ENCODE measurements around the gene CASKIN2. TPM values are rescaled to one million over a fixed set of nuclear protein-coding genes. Genes with fewer than 3 reads are reported as not detected.
A peak's percentile ranks its signal among the peaks of the same experiment; 100 is the strongest.

The CASKIN2 gene
- total and polyA plus RNA-seq, 9 donors: 11.4 to 27.9 (median 23.8) TPM

GRCh38 chr17:75498726-75499213 lies 16.6 kb downstream of the CASKIN2 start:
- peaks cover 35% of the 10 kb centered on the region for H3K4me1 ChIP-seq (ENCODE audit: control insufficient read depth, insufficient read depth, low read length)
- no peaks in the 10 kb centered on the region for H3K27me3 ChIP-seq (ENCODE audit: control insufficient read depth, insufficient read depth, low read length)
- WGBS (ENCODE audit: insufficient coverage): 54% methylated on average over 16 of the region's 16 CpGs
- no peak for DNase-seq
- H3K9me3 ChIP-seq (replicated peaks; ENCODE audit: control insufficient read depth, low read depth, low read length): no peaks in the 10 kb centered on the region
- H3K27ac ChIP-seq (ENCODE audit: low read length): peak overlapping the region; percentile 13
- H3K4me3 ChIP-seq (ENCODE audit: low read length): no peak overlapping the region
- peaks cover 96% of the 10 kb centered on the region for H3K36me3 ChIP-seq (ENCODE audit: control insufficient read depth, insufficient read depth, low read length)

GRCh38 chr17:75498039-75498725 lies 17.2 kb downstream of the CASKIN2 start:
- no peak for DNase-seq
- Histone ChIP-seq H3K27me3 (ENCODE audit: control insufficient read depth, insufficient read depth, low read length) (no peaks in the 10 kb centered on the region), H3K27ac (ENCODE audit: low read length) (peak overlapping the region; percentile 42), H3K9me3 (replicated peaks; ENCODE audit: control insufficient read depth, low read depth, low read length) (no peaks in the 10 kb centered on the region), H3K4me1 (ENCODE audit: control insufficient read depth, insufficient read depth, low read length) (peaks cover 35% of the 10 kb centered on the region), H3K36me3 (ENCODE audit: control insufficient read depth, insufficient read depth, low read length) (peaks cover 96% of the 10 kb centered on the region), H3K4me3 (ENCODE audit: low read length) (no peak overlapping the region)
- WGBS (ENCODE audit: insufficient coverage): 78% methylated on average over 14 of the region's 21 CpGs

DNA sequence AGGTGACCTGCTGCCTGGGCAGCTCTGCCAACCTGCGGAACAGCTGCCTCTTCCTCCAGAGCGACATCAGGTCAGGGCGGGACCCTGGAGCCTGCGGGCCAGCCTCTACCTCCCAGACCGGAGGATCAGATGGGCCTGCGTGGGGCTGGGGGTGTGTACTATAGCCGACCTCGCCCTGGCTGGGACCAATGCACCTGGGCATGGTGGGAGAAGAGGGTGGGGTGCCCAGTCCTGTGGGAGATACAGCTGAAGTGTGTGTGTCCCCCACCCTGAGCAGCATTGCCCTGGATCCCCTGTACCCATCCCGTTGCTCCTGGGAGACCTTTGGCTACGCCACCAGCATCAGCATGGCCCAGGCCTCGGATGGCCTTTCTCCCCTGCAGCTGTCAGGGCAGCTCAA lies 19.3 kb downstream of the CASKIN2 start:
- Histone ChIP-seq H3K27me3 (ENCODE audit: control insufficient read depth, insufficient read depth, low read length) (no peaks in the 10 kb centered on the region), H3K4me3 (ENCODE audit: low read length) (no peak overlapping the region), H3K4me1 (ENCODE audit: control insufficient read depth, insufficient read depth, low read length) (peaks cover 27% of the 10 kb centered on the region), H3K36me3 (ENCODE audit: control insufficient read depth, insufficient read depth, low read length) (peaks cover 96% of the 10 kb centered on the region), H3K27ac (ENCODE audit: low read length) (no peak overlapping the region), H3K9me3 (replicated peaks; ENCODE audit: control insufficient read depth, low read depth, low read length) (no peaks in the 10 kb centered on the region)
- WGBS (ENCODE audit: insufficient coverage): 87% methylated on average over 9 of the region's 11 CpGs
- DNase-seq: no peak

DNA sequence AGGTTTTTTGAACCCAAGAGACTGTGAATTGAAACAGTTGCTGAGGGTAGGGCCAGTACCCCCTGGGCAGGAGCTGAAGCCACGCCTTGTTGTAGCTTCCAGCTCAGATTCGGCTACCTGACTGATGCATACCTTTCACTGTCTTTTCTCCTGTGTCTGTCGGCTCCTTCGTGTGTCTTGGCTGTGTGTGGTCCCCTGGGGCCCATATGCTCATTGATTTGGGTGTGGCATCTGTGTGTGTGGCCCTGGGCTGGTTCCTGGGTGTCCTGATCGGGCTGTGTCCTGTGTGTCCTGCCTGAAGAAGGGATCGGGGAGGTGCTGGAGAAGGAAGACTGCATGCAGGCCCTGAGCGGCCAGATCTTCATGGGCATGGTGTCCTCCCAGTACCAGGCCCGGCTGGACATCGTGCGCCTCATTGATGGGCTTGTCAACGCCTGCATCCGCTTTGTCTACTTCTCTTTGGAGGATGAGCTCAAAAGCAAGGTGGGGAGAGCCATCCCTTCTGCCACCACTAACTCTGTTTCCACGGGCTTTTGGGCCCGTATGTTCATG lies 20.9 kb downstream of the CASKIN2 start:
- Histone ChIP-seq H3K27me3 (ENCODE audit: control insufficient read depth, insufficient read depth, low read length) (no peaks in the 10 kb centered on the region), H3K4me1 (ENCODE audit: control insufficient read depth, insufficient read depth, low read length) (peaks cover 35% of the 10 kb centered on the region)

DNA sequence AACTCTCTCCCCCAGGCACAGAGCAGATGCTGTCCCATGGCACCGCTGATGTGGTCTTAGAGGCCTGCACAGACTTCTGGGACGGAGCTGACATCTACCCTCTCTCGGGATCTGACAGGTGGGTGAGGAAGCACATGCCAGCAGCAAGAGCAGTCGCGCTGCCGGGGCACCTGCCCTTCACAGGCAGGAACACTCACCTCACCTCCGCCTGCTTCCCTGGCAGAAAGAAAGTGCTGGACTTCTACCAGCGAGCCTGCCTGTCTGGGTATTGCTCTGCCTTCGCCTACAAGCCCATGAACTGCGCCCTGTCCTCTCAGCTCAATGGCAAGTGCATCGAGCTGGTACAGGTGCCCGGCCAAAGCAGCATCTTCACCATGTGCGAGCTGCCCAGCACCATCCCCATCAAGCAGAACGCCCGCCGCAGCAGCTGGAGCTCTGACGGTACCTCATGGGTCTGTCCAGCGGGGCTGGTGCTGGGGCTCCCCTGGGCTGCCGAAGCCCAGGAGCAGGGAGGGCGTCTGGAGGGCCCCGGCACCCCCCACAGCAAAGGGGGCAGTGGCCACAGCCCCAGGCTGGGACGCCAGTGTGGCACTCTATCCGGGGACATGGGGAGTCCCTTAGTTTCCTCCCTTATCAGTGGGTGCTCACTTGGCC lies 21.7 kb downstream of the CASKIN2 start:
- no peak for DNase-seq
- Histone ChIP-seq H3K4me1 (ENCODE audit: control insufficient read depth, insufficient read depth, low read length) (peaks cover 29% of the 10 kb centered on the region), H3K27me3 (ENCODE audit: control insufficient read depth, insufficient read depth, low read length) (no peaks in the 10 kb centered on the region), H3K9me3 (replicated peaks; ENCODE audit: control insufficient read depth, low read depth, low read length) (no peaks in the 10 kb centered on the region), H3K27ac (ENCODE audit: low read length) (no peak overlapping the region), H3K4me3 (ENCODE audit: low read length) (no peak overlapping the region), H3K36me3 (ENCODE audit: control insufficient read depth, insufficient read depth, low read length) (peaks cover 97% of the 10 kb centered on the region)
- 93% methylated on average over 21 of the region's 23 CpGs for WGBS (ENCODE audit: insufficient coverage)

More for the DNA sequence above, 20.9 kb downstream of the CASKIN2 start:
- H3K36me3 ChIP-seq (ENCODE audit: control insufficient read depth, insufficient read depth, low read length): peaks cover 96% of the 10 kb centered on the region
- no peak for DNase-seq
- no peaks in the 10 kb centered on the region for H3K9me3 ChIP-seq (replicated peaks; ENCODE audit: control insufficient read depth, low read depth, low read length)
- H3K27ac ChIP-seq (ENCODE audit: low read length): no peak overlapping the region
- WGBS (ENCODE audit: insufficient coverage): 80% methylated on average over 8 of the region's 14 CpGs
- no peak overlapping the region for H3K4me3 ChIP-seq (ENCODE audit: low read length)

DNA sequence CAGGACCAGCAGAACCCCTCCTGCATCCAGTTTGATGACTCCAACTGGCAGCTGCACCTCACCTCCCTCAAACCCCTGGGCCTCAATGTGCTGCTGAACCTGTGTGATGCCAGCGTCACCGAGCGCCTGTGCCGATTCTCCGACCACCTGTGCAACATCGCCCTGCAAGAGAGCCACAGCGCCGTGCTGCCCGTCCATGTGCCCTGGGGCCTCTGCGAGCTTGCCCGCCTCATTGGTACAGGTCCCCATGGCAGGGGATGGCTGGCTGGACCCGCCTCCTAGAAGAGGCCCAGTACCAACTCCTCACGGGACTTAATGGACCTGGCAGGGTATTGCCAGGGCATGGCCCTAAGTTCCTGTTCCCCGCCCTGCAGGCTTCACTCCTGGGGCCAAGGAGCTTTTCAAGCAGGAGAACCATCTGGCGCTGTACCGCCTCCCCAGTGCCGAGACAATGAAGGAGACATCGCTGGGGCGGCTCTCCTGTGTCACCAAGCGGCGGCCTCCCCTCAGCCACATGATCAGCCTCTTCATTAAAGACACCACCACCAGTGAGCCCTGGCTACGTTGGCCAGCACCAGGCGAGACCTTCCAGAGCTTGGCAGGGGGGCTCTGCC lies 22.7 kb downstream of the CASKIN2 start:
- WGBS (ENCODE audit: insufficient coverage): 91% methylated on average over 21 of the region's 23 CpGs

DNA sequence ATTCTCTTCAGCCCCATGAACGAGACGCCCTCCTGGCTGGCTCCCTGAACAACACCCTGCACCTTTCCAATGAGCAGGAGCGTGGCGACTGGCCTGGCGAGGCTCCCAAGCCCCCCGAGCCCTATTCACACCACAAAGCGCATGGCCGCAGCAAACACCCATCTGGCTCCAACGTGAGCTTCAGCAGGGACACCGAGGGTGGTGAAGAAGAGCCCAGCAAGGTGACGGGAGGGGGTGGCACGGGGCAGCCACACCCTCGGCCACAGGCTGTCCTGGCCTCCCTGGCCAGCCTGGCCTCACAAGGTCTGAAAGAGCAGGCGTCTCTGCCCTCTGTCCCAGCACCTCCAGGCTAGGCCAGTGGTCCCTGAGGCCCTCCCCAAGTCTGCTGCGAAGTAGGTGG lies 23.7 kb downstream of the CASKIN2 start:
- Histone ChIP-seq H3K4me3 (ENCODE audit: low read length) (no peak overlapping the region), H3K27me3 (ENCODE audit: control insufficient read depth, insufficient read depth, low read length) (no peaks in the 10 kb centered on the region), H3K36me3 (ENCODE audit: control insufficient read depth, insufficient read depth, low read length) (peaks cover 93% of the 10 kb centered on the region), H3K9me3 (replicated peaks; ENCODE audit: control insufficient read depth, low read depth, low read length) (no peaks in the 10 kb centered on the region), H3K4me1 (ENCODE audit: control insufficient read depth, insufficient read depth, low read length) (peaks cover 38% of the 10 kb centered on the region), H3K27ac (ENCODE audit: low read length) (no peak overlapping the region)
- DNase-seq: no peak
- WGBS (ENCODE audit: insufficient coverage): 87% methylated on average over 13 of the region's 15 CpGs

More for the DNA sequence above, 22.7 kb downstream of the CASKIN2 start:
- Histone ChIP-seq H3K27me3 (ENCODE audit: control insufficient read depth, insufficient read depth, low read length) (no peaks in the 10 kb centered on the region), H3K27ac (ENCODE audit: low read length) (no peak overlapping the region), H3K4me1 (ENCODE audit: control insufficient read depth, insufficient read depth, low read length) (peaks cover 30% of the 10 kb centered on the region), H3K4me3 (ENCODE audit: low read length) (no peak overlapping the region), H3K36me3 (ENCODE audit: control insufficient read depth, insufficient read depth, low read length) (peaks cover 90% of the 10 kb centered on the region), H3K9me3 (replicated peaks; ENCODE audit: control insufficient read depth, low read depth, low read length) (no peaks in the 10 kb centered on the region)
- no peak for DNase-seq

- 82% methylated on average over 15 of the region's 19 CpGs for WGBS (ENCODE audit: insufficient coverage)
- H3K36me3 ChIP-seq (ENCODE audit: control insufficient read depth, insufficient read depth, low read length): peaks cover 93% of the 10 kb centered on the region
- no peaks in the 10 kb centered on the region for H3K9me3 ChIP-seq (replicated peaks; ENCODE audit: control insufficient read depth, low read depth, low read length)
- DNase-seq: no peak
- H3K4me3 ChIP-seq (ENCODE audit: low read length): no peak overlapping the region
- no peaks in the 10 kb centered on the region for H3K27me3 ChIP-seq (ENCODE audit: control insufficient read depth, insufficient read depth, low read length)
- H3K27ac ChIP-seq (ENCODE audit: low read length): no peak overlapping the region
- H3K4me1 ChIP-seq (ENCODE audit: control insufficient read depth, insufficient read depth, low read length): peaks cover 43% of the 10 kb centered on the region
These were observed 24.2 kb downstream of the CASKIN2 start for GRCh38 chr17:75490953-75491649.

DNA sequence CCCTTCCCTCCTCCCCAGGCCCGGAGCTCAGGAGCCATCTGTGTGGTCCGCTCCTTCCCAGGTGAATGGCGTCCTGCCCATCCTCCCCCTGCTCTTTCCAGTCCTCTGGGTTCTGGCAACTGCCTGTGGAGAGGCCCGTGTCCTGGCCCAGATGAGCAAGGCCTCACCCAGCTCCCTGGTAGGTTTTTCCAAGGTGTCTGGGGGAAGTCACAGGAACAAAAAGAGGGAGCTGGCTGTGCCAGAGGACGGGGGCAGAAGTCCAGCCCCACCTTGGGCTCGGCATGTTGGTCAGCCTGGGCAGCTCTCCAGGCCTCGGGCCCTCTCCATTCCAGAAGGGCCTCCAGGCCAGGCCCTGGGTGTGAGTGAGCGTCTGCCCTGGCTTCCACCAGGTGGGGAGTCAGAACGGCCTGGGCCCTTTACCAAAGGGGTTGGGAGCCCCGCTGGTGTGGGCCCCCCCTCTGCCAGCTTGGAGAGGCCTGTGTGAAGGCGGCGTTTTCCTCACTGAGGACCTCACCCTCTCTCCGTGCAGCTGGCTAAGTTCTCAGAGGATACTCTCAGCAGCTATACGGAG lies 25.1 kb downstream of the CASKIN2 start:
- no peaks in the 10 kb centered on the region for H3K27me3 ChIP-seq (ENCODE audit: control insufficient read depth, insufficient read depth, low read length)
- no peak overlapping the region for H3K4me3 ChIP-seq (ENCODE audit: low read length)
- no peak for DNase-seq
- no peak overlapping the region for H3K27ac ChIP-seq (ENCODE audit: low read length)
- no peaks in the 10 kb centered on the region for H3K9me3 ChIP-seq (replicated peaks; ENCODE audit: control insufficient read depth, low read depth, low read length)
- 51% methylated on average over 9 of the region's 14 CpGs for WGBS (ENCODE audit: insufficient coverage)
- peaks cover 50% of the 10 kb centered on the region for H3K4me1 ChIP-seq (ENCODE audit: control insufficient read depth, insufficient read depth, low read length)
- H3K36me3 ChIP-seq (ENCODE audit: control insufficient read depth, insufficient read depth, low read length): peaks cover 86% of the 10 kb centered on the region
